H1 (cell line): ENCODE data around the gene RGMB. TPM values are rescaled to one million over a fixed set of nuclear protein-coding genes. Genes with fewer than 3 reads are reported as not detected.

Experiments
- CTCF ChIA-PET: fragments of 300-600 bp; sonication (Branson Sonifier 250); formaldehyde crosslinking; loops from one replicate; lab custom pipeline; 2021; ENCODE audit not compliant: partially characterized antibody; lab: Charles Lee
- POLR2A ChIA-PET: fragments of 300-600 bp; sonication (Branson Sonifier 250); formaldehyde crosslinking; loops from one replicate; lab custom pipeline; 2021; ENCODE audit warnings: inconsistent platforms; ENCODE audit not compliant: partially characterized antibody; lab: Charles Lee
- DNase-seq, 2 experiments: peaks; one replicate each; pipeline versions ENCODE4 v3.0.0 to v3.0.0-alpha.2; 2010 to 2022; ENCODE audit warnings: low spot score in 2 of 2, low read depth in 1 of 2, mixed read lengths in 1 of 2
- FAIRE-seq: peaks from 2 replicates; lab custom pipeline; 2011; peaks lifted over from hg19 to GRCh38; lab: Jason Lieb, UNC
- H2AFZ ChIP-seq: 2 replicates; pipeline ENCODE4 v1.8.1; 2012; ENCODE audit warnings: low read length, inconsistent platforms
- H2AK5ac ChIP-seq: 2 replicates; pipeline ENCODE4 v1.6.1; 2013; ENCODE audit warnings: low read depth, low read length
- H2BK120ac ChIP-seq: replicated peaks from 2 replicates; pipeline ENCODE3; 2013; ENCODE audit warnings: low read depth, low read length, inconsistent platforms
- H2BK12ac ChIP-seq: 2 replicates; pipeline ENCODE4 v1.6.1; 2013; ENCODE audit warnings: low read depth, low read length
- H2BK15ac ChIP-seq: 2 replicates; pipeline ENCODE4 v1.6.1; 2013; ENCODE audit warnings: low read length
- H2BK20ac ChIP-seq: 2 replicates; pipeline ENCODE4 v1.6.1; 2013; ENCODE audit warnings: low read length
- H2BK5ac ChIP-seq: 2 replicates; pipeline ENCODE4 v1.6.1; 2013; ENCODE audit warnings: low read depth, low read length
- H3K14ac ChIP-seq: 2 replicates; pipeline ENCODE4 v1.6.1; 2013; ENCODE audit warnings: inconsistent platforms; ENCODE audit not compliant: insufficient read length
- H3K18ac ChIP-seq: 2 replicates; pipeline ENCODE4 v1.6.1; 2013; ENCODE audit warnings: low read length; ENCODE audit errors: extremely low read depth
- H3K23ac ChIP-seq: 2 replicates; pipeline ENCODE4 v1.6.1; 2013; ENCODE audit warnings: inconsistent platforms; ENCODE audit not compliant: insufficient read length
- H3K23me2 ChIP-seq: 2 replicates; pipeline ENCODE4 v1.6.1; 2013; ENCODE audit warnings: low read depth, low read length
- H3K27ac ChIP-seq: 2 replicates; pipeline ENCODE4 v1.6.1; 2011; ENCODE audit warnings: low read depth, low read length, inconsistent platforms
- H3K27me3 ChIP-seq, 4 experiments: replicated peaks in 1 of 4; 1 replicate in 1 of 4; 2 replicates in 3 of 4; pipeline versions ENCODE4 v1.6.1 to v1.8.1; 2011 to 2013; ENCODE audit warnings: low read length in 3 of 4, mild to moderate bottlenecking in 3 of 4, inconsistent platforms in 2 of 4, mixed read lengths in 2 of 4, moderate library complexity in 1 of 4; ENCODE audit not compliant: control insufficient read depth in 3 of 4, insufficient read depth in 3 of 4; ENCODE audit errors: extremely low read depth in 1 of 4
- H3K36me3 ChIP-seq, 4 experiments: 2 replicates each; pipeline versions ENCODE4 v1.6.1 to v1.8.1; 2011 to 2013; ENCODE audit warnings: mild to moderate bottlenecking in 4 of 4, low read length in 3 of 4, moderate library complexity in 2 of 4, control low read depth in 1 of 4, inconsistent platforms in 1 of 4; ENCODE audit not compliant: insufficient read depth in 4 of 4, control insufficient read depth in 2 of 4
- H3K4ac ChIP-seq: replicated peaks from 2 replicates; pipeline ENCODE3; 2013; ENCODE audit warnings: low read length, low read depth, mixed read lengths, inconsistent platforms; ENCODE audit not compliant: insufficient read length
- H3K4me1 ChIP-seq, 4 experiments: replicated peaks in 1 of 4; 1 replicate in 1 of 4; 2 replicates in 3 of 4; pipeline versions ENCODE4 v1.6.1 to v1.8.1; 2011 to 2013; ENCODE audit warnings: low read length in 3 of 4, inconsistent platforms in 2 of 4, mixed read lengths in 1 of 4; ENCODE audit not compliant: insufficient read depth in 4 of 4, control insufficient read depth in 3 of 4
- H3K4me2 ChIP-seq, 2 experiments: 2 replicates each; pipeline versions ENCODE4 v1.6.1 to v1.8.1; 2011 to 2013; ENCODE audit warnings: low read depth in 2 of 2, low read length in 2 of 2, control low read depth in 1 of 2, inconsistent platforms in 1 of 2, mild to moderate bottlenecking in 1 of 2; ENCODE audit not compliant: insufficient read depth in 1 of 2
- H3K4me3 ChIP-seq, 4 experiments: fragments of 200-600, 300-600 bp in 1 of 4; sonication (generic), shearing (Covaris generic), sonication (Bioruptor Twin) in 1 of 4; 2 replicates each; pipeline versions ENCODE4 v1.5.1 to v1.8.1; 2011 to 2016; ENCODE audit warnings: low read length in 4 of 4, low read depth in 3 of 4, control low read depth in 2 of 4, inconsistent platforms in 2 of 4, mild to moderate bottlenecking in 2 of 4, mixed read lengths in 1 of 4, moderate library complexity in 1 of 4; ENCODE audit not compliant: insufficient read depth in 2 of 4; ENCODE audit errors: extremely low read depth in 1 of 4
- H3K56ac ChIP-seq: replicated peaks from 2 replicates; pipeline ENCODE3; 2013; ENCODE audit warnings: low read depth, mild to moderate bottlenecking, mixed read lengths, low read length, inconsistent platforms; ENCODE audit not compliant: insufficient read length
- H3K79me1 ChIP-seq: 2 replicates; pipeline ENCODE4 v1.6.1; 2013; ENCODE audit warnings: low read depth, low read length, control low read depth
- H3K79me2 ChIP-seq, 2 experiments: 2 replicates each; pipeline versions ENCODE4 v1.6.1 to v1.8.1; 2012 to 2013; ENCODE audit warnings: low read length in 2 of 2, mild to moderate bottlenecking in 2 of 2, inconsistent platforms in 1 of 2; ENCODE audit not compliant: insufficient read depth in 2 of 2, control insufficient read depth in 1 of 2
- H3K9ac ChIP-seq, 4 experiments: replicated peaks in 1 of 4; 1 replicate in 1 of 4; 2 replicates in 3 of 4; pipeline versions ENCODE4 v1.6.1 to v1.8.1; 2011 to 2013; ENCODE audit warnings: low read depth in 3 of 4, low read length in 3 of 4, control low read depth in 2 of 4, mild to moderate bottlenecking in 2 of 4, moderate library complexity in 2 of 4, inconsistent platforms in 1 of 4; ENCODE audit errors: extremely low read depth in 1 of 4
- H3K9me3 ChIP-seq, 2 experiments: 2 replicates each; pipeline versions ENCODE4 v1.6.1 to v1.8.1; 2012 to 2013; ENCODE audit warnings: mild to moderate bottlenecking in 2 of 2, moderate library complexity in 2 of 2, control low read depth in 1 of 2, inconsistent platforms in 1 of 2, low read depth in 1 of 2, low read length in 1 of 2, mixed read lengths in 1 of 2; ENCODE audit not compliant: insufficient read depth in 2 of 2
- H4K20me1 ChIP-seq, 2 experiments: replicated peaks in 1 of 2; 2 replicates each; pipeline versions ENCODE3 to v1.8.1; 2011 to 2013; ENCODE audit warnings: inconsistent platforms in 2 of 2, low read length in 2 of 2, mild to moderate bottlenecking in 1 of 2; ENCODE audit not compliant: insufficient read depth in 2 of 2, control insufficient read depth in 1 of 2
- H4K5ac ChIP-seq: 2 replicates; pipeline ENCODE4 v1.6.1; 2013; ENCODE audit warnings: low read length, low read depth, mixed read lengths, inconsistent platforms; ENCODE audit not compliant: insufficient read length
- H4K8ac ChIP-seq: 2 replicates; pipeline ENCODE4 v1.8.0; 2013; ENCODE audit warnings: mild to moderate bottlenecking, moderate library complexity, low read length, inconsistent platforms; ENCODE audit not compliant: insufficient read depth; ENCODE audit errors: extremely low read depth
- H4K91ac ChIP-seq: replicated peaks from 2 replicates; pipeline ENCODE3; 2013; ENCODE audit warnings: low read length, mixed read lengths, inconsistent platforms; ENCODE audit not compliant: insufficient read length
- WGBS, 2 experiments: shearing (Covaris generic) in 1 of 2; methylation state at CpG; one replicate each; pipeline versions ENCODE4 v1.1.6 to v1.1.7; 2013 to 2015; ENCODE audit warnings: low lambda C conversion rate in 2 of 2, mixed read lengths in 2 of 2, inconsistent platforms in 1 of 2, low coverage in 1 of 2, missing lambda C conversion rate in 1 of 2; ENCODE audit not compliant: insufficient replicate concordance in 2 of 2, insufficient coverage in 1 of 2, insufficient read length in 1 of 2; ENCODE audit errors: extremely low coverage in 1 of 2, missing lambda C conversion rate in 1 of 2; 5-methylcytosine and 5-hydroxymethylcytosine counted together
- polyA plus RNA-seq, 7 experiments: library from polyadenylated mRNA; depleted of rRNA in 3 of 7; stranded (reverse) in 5 of 7; unstranded in 2 of 7; fragments of >200 nt in 5 of 7; fragments of 200-250 nt in 2 of 7; gene quantifications; 1 replicate in 5 of 7; 2 replicates in 1 of 7; 4 replicates in 1 of 7; pipeline versions ENCODE4 v1.2.1 to v1.2.3, GENCODE V29; 2011 to 2013; ENCODE audit warnings: missing spikeins in 2 of 7, mixed read lengths in 2 of 7
- total RNA-seq: library from RNA; stranded (reverse); fragmentation: NEBNext Ultra II Directional; extraction: Animal tissue kit (Norgen Biotek cat#: 25700); gene quantifications from 2 replicates; pipeline ENCODE4 v1.2.1, GENCODE V29; 2021

RGMB gene
- total and polyA plus RNA-seq, 2 of the 8 experiments (the other 6 are each of a cell fraction or from before 2014, with no cell fraction given): 11.7 to 27.0 TPM

DNA sequence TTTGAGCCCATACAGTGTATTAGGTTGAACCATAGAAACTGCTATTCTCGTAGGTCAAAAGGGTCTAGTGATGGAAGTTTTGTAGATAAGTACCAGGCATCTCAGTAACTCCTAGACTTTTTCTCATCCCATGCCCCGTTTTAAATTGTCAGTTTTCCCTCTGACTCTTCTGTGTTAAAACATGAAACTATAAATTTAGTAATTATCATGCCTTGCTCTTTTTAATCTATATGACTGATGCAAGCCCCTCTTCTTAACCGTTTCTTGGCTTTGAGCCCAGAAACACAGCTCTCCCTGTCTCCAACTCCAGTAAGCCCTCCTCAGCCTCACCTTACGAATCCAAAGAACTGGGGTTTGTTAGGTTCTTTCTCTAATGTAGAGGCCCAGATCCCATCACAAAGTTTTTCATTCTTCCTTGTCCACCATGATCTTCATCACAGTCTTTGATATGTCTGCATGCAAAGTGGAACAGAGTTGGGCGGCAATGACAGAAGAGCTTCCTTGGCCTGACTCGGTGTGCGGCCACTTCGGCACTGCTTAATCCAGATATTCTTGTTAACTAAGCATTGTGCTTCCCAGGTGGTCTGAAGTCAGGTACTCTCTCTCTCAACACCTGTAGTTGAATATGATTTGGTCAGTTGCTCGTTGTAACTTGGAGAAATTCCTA lies 21.1 kb downstream of the RGMB start:
- Histone ChIP-seq H3K27me3 (no peaks in the 10 kb centered on the region), H2BK120ac (no peak overlapping the region), H3K9ac (no peak overlapping the region), H3K23ac (no peak overlapping the region), H2AFZ (no peak overlapping the region), H2AK5ac (no peak overlapping the region), H3K27ac (no peak overlapping the region), H3K9me3 (no peaks in the 10 kb centered on the region), H3K79me2 (peaks cover 0 to 35% of the 10 kb centered on the region in 2 experiments; a peak in 2 of 4 replicates), H3K79me1 (peaks cover 6% of the 10 kb centered on the region), H4K20me1 (peaks cover 2 to 10% of the 10 kb centered on the region in 2 experiments), H2BK15ac (no peak overlapping the region), H3K4me3 (no peak overlapping the region), H3K23me2 (no peaks in the 10 kb centered on the region), H4K91ac (no peak overlapping the region), H3K14ac (no peak overlapping the region), H2BK5ac (no peak overlapping the region), H3K36me3 (peaks cover 4 to 17% (median 7%) of the 10 kb centered on the region in 4 experiments; a peak in 6 of 8 replicates), H4K8ac (no peak overlapping the region), H2BK12ac (no peak overlapping the region), H3K4me1 (peaks cover 3 to 11% (median 6%) of the 10 kb centered on the region in 4 experiments; a peak in 4 of 7 replicates), H4K5ac (no peak overlapping the region), H3K4ac (no peak overlapping the region), H3K18ac (no peak overlapping the region), H3K4me2 (no peak overlapping the region), H2BK20ac (no peak overlapping the region), H3K56ac (no peak overlapping the region)
- ChIA-PET CTCF (interaction anchor here (0.6 to 5.6 kb wide), 6 partner anchors 10 to 445 kb away, joined by 3 to 81 read pairs (median 4); partner anchors contain the start of gene RGMB), POLR2A (interaction anchor here (0.6 to 3.2 kb wide), 6 partner anchors 10 to 28 kb away, joined by 3 to 23 read pairs (median 4); no protein-coding TSS in a partner anchor)
- no peak for FAIRE-seq
- no peak for DNase-seq
- WGBS, 2 experiments: 90% methylated on average over 9 of the region's 9 CpGs; no CpG with 5 or more reads in 1 of the 2 experiments
